GM18526 (cell line): ENCODE results near the gene NPDC1.

Experiments used
- POLR2A ChIP-seq: IDR thresholded peaks from 3 replicates; pipeline ENCODE4 v1.6.1; 2011; ENCODE audit not compliant: insufficient read length; ENCODE audit errors: extremely low read depth

NPDC1 gene, protein sequence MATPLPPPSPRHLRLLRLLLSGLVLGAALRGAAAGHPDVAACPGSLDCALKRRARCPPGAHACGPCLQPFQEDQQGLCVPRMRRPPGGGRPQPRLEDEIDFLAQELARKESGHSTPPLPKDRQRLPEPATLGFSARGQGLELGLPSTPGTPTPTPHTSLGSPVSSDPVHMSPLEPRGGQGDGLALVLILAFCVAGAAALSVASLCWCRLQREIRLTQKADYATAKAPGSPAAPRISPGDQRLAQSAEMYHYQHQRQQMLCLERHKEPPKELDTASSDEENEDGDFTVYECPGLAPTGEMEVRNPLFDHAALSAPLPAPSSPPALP

DNA sequence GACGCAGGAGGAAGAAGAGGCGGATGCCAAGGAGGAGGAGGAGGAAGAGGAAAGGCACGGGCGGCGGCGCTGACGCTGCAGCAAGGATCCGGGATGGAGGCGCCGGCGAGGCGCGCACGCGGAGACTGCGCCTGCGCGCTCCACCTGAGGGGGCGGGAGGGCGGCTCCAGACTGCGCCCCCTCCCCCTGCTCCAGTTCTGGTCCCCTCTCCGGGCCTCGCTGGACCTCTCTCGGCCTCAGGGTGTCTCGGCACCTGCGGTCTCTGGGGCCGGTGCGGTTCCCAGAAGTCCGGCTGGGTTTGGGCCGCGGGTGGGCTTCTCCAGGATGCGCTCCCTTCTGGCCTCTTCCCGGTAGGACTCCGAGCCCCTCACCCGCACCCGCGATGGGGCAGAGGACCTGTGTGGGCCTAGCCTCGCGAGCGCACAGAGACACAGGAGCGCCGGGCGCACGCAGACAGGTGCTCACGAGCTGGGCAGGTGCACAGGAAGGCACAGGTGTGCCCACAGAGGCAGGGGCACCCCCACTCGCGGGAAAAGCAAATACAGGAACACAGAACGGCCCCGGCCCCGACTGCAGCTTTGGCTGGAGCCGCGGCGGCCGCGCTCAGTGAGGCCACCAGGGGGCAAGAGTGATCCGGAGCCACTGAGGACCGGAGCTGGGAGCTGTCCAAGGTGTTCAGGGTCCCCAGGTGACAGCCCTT lies at the start of gene NPDC1:
Gene NPDC1 (minus strand): TSS at position 90 of the 700 bp plus-strand sequence. CDS start 188 bp downstream, outside the sequence.
- no peak for TF ChIP-seq POLR2A

DNA sequence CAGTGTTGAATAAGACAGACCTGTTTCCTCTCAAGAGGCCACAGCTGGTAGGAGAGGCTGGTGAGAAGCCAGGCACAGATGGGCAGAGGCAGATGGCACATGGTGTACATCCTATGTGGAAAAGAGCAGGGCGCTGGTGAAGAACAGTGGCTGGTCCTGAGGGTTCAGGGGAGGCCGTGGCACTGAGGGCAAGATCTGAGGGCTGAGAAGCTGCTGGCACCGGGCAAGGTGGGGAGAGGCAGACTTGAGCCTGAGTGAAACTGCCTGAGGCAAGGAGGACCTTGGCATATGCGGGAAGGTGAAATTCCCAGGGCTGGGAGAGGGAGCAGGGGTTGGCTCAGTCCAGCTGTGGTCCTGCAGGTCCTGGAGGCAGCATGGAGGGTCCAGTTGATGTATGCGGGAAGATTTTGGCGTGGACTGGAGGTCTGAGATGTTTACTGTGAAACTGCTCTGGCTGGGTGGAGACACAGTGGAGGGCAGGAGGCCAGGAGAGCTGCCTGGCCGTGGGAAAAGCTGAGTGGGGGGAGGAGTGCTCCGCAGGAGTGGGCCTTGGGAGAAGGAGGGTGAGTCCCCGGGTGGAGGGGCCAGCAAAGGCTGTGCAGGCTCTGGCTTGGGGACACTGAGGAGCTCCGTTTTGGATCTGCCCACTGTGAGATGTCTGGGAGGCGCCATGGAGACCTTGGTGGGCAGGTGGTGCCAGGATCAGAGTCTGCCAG lies 43.4 kb upstream of the NPDC1 start:
- TF ChIP-seq POLR2A, result no peak

DNA sequence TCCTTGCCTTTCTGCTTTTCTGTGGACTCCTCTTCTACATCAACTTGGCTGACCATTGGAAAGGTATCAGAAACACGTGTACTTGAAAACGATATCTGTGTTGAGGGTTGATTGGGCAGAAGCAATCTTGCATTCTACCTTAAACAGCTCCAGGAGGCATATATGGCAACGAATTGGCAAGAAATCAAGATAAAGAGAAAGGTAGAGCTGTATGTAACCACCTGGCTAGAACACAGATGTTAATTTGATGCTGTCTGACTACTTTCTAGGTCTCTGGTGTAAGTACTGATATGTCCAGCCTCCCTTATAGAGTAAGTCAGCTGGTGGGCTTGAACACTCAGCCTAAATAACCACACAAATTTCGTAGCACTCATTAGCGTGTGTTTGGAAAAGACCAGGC lies 42.1 kb upstream of the NPDC1 start:
- TF ChIP-seq POLR2A, result no peak

DNA sequence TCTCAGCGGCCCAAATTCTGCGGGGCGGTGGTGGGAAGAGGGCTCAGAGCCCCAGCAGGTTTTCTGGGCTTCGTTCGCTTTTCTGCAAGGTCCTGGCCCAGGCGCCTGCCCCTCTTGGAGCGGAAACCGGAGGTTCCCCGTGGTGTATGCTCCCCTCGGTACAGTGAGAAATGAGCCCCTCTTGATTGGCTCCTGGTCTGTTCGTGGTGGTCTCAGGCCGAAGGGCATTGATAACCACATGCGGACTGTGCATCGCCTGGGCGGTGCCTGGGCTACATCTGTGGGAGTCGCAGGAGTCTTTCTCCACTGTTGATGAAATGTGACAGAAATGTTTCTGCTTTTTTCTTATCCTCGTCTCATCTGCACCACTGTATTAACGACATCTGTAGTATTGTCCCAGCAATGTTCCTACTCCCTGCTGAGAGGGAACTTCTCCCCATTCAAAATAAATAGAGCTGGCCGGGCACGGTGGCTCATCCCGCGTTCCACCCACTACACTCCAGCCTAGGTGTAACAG lies 41.5 kb upstream of the NPDC1 start:
- TF ChIP-seq POLR2A, result no peak

DNA sequence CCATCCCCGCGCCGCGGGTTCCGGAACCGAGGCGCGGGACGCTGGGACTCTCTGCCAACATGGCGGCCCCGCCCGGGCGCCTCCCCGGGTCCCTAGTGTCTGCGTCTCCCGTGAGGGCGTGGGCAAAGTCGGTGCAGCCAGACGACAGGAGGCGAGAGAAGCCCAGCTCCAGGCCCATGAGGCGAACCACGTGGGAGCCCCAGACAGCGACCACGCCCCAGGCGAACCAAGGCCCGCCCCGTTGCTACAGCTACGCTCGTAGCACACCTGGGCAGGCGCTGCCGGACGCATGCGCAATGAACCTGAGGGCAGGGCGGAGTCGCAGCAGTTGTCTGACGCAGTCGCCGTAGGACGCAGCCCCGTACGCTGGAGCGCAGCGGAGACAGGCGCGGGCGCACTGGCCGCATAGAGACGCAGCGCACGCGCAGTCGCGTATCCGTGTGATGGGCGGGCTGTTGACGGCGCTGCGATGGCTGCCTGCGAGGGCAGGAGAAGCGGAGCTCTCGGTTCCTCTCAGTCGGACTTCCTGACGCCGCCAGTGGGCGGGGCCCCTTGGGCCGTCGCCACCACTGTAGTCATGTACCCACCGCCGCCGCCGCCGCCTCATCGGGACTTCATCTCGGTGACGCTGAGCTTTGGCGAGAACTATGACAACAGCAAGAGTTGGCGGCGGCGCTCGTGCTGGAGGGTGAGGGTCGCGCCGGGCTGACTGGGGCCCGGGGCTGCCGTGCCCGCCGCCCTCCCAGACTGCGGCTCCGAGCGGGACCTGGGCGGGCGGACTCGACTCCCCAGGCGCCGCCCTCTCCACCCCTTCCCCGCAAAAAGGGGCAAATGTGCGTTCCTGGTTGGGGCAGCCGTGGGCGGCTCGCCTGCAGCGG lies 40.8 kb upstream of the NPDC1 start, which contains the start of gene MAN1B1:
Gene MAN1B1 (plus strand): TSS at position 455 of the 878 bp plus-strand sequence. CDS start 15 bp downstream, at position 470.
- TF ChIP-seq POLR2A, result peak; percentile 61

DNA sequence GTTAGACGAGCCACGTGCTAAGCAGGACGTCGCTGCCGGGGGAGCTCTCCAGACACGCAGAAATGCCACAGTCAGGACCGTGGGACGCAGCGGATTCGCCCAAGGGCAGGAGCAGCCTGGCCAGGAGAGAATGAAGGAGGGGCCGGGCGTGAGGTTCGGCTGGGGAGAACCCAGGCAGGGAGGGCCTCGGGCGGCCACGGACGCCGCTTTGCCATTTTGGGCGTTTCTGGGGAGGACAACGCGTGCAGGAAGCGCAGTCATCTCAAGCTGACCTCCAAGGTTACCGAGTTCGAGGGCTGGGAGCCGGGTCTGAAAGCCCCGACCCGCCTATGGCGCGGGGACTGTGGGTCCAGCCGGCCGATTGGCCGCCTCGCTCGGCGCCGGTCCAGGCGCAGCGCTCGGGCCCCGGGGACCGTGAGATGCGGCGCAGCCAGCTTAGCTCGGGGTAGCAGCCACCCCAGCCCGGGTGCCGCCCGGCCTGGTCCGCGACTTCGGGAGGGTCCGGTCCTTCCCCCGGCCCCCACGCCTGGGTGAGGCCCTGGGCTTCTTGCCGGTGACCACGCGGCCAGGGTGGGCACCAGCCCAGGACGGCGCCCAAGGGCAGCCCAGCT lies 40.0 kb upstream of the NPDC1 start:
- TF ChIP-seq POLR2A, result no peak

DNA sequence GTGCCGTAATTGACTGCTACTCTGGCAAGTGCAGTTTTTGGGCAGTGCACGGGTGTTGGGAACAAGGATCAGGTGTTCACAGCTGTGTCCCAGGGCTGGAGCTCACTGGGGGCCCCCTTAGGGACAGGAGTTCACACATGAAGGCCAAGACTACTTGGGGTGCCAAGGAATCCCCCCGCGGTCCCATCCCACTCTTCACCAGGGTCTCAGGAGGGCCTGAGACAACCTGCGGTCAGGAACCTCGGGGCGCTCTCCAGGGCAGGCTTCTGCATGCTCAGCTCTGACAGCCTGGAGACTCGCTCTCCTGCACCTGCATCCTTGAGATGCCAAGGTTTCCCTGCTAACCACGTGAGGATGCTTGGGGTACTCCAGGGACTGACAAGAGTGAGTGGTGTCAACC lies 38.5 kb upstream of the NPDC1 start:
- no peak for TF ChIP-seq POLR2A

DNA sequence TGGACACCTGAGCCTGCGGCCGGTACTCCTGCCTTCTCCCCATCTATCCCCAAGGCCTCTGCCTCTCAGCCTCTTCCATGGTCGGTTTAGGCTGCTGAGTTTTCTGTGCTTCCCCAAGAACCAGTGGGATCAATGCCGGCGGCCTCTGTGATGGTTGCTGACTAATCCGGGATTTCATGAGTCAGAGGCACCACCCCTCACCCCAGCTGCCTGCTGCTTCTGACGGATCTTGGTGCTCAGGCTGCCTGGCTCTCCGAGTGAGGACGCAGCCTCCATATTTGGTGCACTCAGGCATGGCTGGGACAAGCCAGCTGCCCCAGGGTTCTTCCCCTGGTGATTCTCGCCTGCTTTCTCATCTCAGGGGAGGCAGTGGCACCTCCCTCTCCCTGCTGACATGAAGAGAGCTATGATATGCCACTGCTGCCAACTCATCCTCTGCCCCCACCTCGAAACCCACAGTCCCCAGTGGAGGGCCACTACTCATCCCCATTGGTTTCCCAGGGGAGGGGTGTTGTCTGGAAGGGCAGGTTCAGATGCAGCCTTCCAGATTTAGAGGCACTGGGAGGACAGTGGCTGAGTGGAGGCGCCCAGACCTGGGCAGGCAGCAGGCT lies 37.5 kb upstream of the NPDC1 start:
- TF ChIP-seq POLR2A, result no peak

DNA sequence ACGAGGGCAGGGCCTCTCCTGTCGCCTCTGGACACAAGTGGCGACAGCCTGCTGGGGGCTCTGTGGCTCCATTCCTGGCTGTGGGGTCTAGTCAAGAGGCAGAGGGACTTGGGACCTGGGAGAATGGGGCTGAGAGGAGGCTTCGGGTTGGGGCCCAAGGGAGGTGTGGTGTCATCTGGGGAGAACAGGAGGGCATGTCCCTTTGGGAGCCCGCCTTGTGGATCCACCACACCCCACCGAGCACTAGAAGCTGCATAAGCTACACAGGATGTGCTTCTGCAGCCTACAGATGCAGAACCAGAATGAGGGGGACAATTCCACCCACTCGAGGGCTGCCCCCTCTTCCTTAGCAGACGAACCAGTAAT lies 36.9 kb upstream of the NPDC1 start:
- TF ChIP-seq POLR2A, result no peak

DNA sequence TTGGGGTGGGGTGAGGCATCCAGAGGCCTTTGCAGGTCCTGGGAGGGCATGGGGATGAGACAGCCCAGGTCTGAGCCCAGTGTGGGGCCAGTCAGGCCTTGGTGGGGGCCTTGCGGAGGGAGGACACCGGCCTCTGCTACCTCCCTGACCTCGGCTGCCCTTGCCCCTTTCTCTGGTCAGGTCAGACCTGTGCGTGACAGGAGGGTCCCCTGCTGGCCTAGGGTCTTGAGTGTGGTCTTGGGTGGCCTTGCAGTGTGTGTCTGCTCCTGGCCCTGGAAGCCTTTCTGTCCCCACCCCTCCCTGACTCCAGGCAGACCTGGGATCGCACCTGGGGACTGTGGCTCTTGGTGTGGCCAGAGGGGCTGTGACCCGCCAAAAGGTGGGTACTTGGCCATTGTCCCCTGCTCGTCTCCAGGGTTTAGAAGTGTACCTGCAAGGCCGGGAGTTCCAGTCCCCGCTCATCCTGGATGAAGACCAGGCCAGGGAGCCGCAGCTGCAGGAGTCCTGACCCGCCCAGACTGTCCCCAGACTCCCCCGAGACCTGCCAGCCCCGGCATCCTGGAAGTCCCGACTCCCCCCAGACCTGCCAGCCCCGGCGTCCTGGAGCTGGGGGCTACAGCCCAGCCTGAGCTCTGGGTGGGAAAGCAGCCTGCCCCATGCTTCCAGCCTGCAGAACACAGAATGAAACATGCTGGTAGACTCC lies 36.4 kb upstream of the NPDC1 start:
- no peak for TF ChIP-seq POLR2A

DNA sequence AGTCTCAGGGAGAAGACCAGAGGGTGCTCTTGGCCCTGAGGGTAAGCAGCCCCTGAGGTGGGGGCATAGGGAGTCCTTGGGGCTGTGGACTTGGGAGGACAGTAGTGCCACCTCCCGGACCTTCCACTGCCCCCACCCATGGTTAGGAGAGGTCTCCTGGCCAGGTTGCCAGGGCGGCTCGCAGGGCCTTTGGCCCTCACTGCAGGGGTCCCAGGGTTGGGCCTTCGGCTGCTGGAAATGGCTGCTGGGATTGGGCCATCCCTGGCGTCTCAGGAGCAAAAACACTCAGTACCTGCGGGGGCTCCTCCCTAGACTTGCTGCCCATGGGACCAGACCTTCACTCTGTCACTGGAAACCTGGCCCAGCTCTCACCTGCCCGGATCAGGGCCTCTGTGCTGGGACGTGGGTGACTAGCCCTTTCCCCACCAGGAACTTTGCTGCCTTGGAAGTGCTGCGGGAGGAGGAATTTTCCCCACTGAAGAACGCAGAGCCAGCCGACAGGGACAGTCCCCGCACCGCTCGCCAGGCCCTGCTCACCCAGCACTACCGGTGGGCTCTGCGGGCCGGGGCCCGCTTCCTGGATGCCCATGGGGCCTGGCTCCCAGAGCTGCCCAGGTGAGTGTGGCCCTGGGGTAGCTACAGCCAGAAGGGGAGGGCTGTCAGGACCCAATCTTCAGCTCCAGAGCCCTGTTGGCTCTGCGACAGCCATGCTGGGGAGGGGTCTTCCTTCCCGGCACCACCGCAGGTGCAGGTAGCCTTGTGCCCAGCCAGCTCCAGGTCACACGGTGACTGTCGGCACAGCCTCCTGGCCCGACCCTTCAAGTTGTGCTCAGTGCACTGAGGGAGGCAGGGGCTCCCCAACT lies 34.5 kb upstream of the NPDC1 start:
- no peak for TF ChIP-seq POLR2A

DNA sequence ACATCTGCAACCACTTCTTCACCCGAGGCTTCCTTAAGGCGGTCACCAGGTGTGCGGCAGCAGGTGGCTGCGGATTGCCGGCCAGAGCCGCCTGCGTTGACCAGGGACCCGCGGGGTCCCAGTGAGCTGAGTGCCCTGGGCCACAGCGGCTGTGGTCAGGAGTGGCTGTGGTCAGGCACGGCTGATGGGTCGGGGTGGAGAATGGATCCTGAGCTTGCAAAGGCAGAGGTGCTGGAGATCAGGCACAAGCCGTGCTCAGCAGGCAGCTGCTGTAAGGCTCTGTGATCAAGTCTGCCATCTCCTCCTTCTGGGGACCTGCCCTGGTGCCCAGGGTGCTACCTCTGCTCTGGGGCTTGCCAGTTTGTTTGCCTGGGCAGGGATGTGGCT lies 33.4 kb upstream of the NPDC1 start:
- TF ChIP-seq POLR2A, result no peak

DNA sequence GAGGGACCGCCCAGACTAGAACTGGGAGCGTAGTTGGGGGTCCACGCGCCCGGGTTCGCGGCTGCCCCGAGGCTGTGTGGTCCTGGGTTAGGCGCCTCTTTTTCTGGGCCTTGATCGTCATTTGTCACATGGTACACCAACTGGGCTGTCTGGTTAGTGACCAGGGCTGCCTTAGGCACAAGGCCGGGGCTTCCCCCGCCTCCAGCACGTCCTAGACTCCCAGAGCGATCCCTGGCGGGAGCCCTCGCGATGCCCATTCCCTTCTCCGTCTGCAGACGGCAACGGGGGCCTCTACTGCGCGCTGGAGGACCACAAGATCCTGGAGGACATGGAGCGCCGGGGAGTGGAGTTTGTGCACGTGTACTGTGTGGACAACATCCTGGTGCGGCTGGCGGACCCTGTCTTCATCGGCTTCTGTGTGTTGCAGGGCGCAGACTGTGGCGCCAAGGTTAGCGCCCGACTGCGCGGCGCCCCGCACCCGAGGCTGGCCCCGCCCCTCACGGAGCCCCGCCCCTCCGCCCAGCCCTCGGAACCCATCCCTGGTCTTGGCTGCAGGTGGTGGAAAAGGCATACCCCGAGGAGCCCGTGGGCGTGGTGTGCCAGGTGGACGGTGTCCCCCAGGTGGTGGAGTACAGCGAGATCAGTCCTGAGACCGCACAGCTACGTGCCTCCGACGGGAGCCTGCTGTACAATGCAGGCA lies 32.9 kb upstream of the NPDC1 start:
- TF ChIP-seq POLR2A, result no peak
